C4-2B (cell line): Measurements from ENCODE around the gene HSPA5.
"Not testable (repeated sequence)": the region's sequence is repeated elsewhere in the genome, so short reads cannot be mapped to it uniquely, and the experiment has no call there.

Source experiments
- H3K27ac ChIP-seq: fragments of 450-650 bp; 2 replicates; pipeline ENCODE4 v1.5.1; 2017
- ZFX ChIP-seq: fragments of 450-650 bp; IDR thresholded peaks from 2 replicates; pipeline ENCODE4 v1.6.1; 2017
- TF ChIP-seq, protein P1 (sequence below): fragments of 450-650 bp; conservative IDR thresholded peaks from 2 replicates; pipeline ENCODE4 v1.5.1; 2017; ENCODE audit warnings: mild to moderate bottlenecking

HSPA5 gene

DNA sequence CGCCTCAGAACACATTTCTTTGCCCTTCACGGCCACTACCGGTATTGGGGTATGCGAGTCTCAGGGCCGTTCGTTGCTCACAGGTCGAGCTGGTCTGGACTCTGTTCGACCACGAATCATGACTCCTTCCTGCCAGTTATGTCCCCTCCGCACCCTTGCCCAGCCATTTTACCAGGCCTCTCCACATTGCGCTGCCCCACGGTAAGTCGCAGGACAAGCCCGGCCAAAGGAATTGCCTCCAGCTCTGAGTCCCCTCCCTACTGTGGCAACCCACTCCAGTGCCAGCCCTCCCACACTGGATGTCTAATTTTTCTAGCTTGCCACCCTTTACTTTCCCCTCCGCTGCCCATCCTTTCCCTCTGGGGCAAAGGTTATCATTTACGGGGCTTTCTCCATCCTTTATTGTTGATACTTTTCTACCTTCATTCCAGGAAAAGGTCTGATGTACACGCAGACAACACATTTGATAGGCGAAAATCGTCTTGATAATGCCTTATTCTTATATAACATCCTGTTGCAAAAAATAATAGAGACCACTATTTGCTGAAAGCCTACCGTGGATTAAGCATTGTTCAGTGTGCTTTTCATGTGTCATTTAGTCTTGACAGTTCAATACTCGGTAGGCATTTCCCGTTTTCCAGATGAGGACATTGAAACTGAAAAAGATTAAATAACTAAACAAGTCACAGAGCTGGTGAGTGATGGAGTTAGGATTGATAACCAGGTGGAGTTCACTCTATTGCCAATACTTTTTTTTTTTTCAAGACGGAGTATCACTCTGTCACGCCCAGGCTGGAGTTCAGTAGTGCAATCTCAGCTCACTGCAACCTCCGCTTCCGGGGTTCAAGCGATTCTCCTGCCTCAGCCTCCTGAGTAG is 958 bp upstream of the HSPA5 start:
- H3K27ac ChIP-seq, result peak overlapping the region; percentile 94
- TF ChIP-seq, protein P1, sequence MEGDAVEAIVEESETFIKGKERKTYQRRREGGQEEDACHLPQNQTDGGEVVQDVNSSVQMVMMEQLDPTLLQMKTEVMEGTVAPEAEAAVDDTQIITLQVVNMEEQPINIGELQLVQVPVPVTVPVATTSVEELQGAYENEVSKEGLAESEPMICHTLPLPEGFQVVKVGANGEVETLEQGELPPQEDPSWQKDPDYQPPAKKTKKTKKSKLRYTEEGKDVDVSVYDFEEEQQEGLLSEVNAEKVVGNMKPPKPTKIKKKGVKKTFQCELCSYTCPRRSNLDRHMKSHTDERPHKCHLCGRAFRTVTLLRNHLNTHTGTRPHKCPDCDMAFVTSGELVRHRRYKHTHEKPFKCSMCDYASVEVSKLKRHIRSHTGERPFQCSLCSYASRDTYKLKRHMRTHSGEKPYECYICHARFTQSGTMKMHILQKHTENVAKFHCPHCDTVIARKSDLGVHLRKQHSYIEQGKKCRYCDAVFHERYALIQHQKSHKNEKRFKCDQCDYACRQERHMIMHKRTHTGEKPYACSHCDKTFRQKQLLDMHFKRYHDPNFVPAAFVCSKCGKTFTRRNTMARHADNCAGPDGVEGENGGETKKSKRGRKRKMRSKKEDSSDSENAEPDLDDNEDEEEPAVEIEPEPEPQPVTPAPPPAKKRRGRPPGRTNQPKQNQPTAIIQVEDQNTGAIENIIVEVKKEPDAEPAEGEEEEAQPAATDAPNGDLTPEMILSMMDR, result no peak
- peak; percentile 65; the same call in 1 of the 2 replicates for TF ChIP-seq ZFX

DNA sequence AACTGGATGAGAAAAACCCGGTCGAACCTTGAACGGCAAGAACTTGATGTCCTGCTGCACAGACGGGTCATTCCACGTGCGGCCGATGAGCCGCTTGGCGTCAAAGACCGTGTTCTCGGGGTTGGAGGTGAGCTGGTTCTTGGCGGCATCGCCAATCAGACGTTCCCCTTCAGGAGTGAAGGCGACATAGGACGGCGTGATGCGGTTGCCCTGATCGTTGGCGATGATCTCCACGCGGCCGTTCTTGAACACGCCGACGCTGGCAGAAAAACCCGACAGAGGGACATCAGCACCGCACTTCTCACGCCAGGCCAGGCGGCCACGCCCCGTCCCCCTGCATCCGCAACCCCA is 519 bp downstream of the HSPA5 start:
- no peak for TF ChIP-seq ZFX
- TF ChIP-seq, protein P1, result no peak
- H3K27ac ChIP-seq, result peak overlapping the region; percentile 94

DNA sequence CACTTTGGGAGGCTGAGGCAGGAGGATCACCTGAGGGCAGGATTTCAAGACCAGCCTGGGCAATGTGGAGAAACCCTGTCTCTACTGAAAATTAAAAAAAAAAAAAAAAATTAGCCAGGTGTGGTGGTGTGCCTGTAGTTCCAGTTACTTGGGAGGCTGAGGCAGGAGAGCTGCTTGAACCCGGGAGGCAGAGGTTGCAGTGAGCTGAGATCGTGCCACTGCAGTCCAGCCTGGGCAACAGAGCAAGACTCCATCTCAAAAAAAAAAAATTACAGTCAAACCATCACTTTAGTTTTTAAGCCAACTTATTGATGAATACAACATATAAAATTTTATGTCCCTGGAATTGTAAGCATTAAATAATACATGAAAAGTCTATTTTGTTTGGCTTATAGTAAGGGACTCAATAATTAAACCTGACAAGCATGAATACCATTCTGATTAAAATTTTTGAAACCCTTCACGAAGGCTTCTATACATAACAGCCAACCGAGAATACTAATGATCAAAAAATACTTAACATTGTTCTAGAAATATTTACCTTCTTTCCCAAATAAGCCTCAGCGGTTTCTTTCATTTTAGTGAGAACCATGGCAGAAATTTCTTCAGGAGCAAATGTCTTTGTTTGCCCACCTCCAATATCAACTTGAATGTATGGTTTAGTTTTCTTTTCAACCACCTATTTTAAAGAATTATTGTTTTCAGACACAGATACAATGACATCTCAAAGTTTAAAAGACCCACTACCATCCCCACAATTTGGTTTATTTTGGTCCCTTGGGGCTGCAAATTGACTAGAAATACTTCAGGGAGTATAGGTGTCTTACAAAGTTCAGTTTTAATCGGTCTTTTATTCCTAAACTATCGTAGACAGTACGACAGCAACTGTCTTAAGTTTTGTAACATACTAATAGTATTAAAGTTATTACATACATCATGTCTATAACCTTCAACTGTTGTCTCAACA is 1.2 kb downstream of the HSPA5 start:
- TF ChIP-seq, protein P1, result no peak
- TF ChIP-seq ZFX, result no peak
- peak overlapping the region; percentile 94 for H3K27ac ChIP-seq

DNA sequence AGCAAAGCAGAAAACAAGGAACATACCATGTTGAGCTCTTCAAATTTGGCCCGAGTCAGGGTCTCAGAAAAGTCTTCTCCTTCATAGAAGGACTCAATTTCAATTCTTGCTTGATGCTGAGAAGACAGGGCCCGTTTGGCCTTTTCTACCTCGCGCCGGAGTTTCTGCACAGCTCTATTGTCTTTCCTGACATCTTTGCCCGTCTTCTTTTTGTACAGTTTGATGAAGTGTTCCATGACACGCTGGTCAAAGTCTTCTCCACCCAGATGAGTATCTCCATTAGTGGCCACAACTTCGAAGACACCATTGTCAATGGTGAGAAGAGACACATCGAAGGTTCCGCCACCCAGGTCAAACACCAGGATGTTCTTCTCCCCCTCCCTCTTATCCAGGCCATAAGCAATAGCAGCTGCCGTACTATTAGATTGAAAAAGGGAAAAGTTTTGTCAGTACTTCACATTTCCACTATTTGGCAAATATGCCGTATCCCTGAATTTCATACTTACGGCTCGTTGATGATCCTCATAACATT is 2.2 kb downstream of the HSPA5 start:
- no peak for TF ChIP-seq ZFX
- TF ChIP-seq, protein P1, result no peak
- no peak overlapping the region for H3K27ac ChIP-seq

DNA sequence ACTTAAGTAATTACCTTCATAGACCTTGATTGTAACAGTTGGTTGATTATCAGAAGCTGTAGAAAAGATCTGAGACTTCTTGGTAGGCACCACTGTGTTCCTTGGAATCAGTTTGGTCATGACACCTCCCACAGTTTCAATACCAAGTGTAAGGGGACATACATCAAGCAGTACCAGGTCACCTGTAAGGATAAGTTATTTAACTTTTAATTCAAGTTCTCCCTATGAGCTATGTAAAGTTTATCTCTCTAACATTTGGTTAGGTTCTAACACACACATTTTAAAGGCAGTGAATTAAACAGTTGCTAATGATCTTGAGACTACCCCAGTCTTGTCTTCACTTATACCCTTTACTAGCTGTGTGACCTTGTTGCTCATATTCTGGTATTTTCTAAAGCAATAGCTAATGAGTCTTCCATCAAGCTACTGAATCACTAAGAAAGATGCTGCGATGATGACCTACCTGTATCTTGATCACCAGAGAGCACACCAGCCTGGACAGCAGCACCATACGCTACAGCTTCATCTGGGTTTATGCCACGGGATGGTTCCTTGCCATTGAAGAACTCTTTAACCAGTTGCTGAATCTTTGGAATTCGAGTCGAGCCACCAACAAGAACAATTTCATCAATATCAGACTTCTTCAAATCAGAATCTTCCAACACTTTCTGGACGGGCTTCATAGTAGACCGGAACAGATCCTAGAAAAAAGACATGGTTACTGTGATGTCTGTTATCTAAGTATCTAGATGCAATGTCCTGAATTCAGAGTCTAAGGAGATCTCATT is 2.8 kb downstream of the HSPA5 start:
- no peak overlapping the region for H3K27ac ChIP-seq
- no peak for TF ChIP-seq ZFX
- TF ChIP-seq, protein P1, result no peak

DNA sequence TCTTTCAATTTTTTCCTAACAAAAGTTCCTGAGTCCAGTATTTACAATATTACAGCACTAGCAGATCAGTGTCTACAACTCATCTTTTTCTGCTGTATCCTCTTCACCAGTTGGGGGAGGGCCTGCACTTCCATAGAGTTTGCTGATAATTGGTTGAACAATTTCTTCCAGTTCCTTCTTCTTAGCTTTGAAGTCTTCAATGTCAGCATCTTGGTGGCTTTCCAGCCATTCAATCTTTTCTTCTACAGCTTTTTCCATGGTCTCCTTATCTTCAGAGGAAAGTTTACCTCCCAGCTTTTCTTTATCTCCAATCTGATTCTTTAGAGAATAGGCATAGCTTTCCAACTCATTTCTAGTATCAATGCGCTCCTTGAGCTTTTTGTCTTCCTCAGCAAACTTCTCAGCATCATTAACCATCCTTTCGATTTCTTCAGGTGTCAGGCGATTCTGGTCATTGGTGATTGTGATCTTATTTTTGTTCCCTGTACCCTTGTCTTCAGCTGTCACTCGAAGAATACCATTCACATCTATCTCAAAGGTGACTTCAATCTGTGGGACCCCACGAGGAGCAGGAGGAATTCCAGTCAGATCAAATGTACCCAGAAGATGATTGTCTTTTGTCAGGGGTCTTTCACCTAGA is 4.5 kb downstream of the HSPA5 start:
- not testable (repeated sequence) for H3K27ac ChIP-seq
